A172 (cell line): ENCODE data around the gene GSC. TPM values are rescaled to one million over a fixed set of nuclear protein-coding genes. Genes with fewer than 3 reads are reported as not detected.
"Not testable (repeated sequence)": the region's sequence is repeated elsewhere in the genome, so short reads cannot be mapped to it uniquely, and the experiment has no call there.

Experiments used
- DNase-seq: peaks from one replicate; pipeline ENCODE4 v3.0.0-alpha.2; 2015; ENCODE audit warnings: low spot score
- total RNA-seq: library from RNA; depleted of rRNA; stranded (reverse); fragments of >200 nt; shearing (Covaris generic); gene quantifications from 2 replicates; pipeline ENCODE4 v1.2.3, GENCODE V29; 2014; rRNA removed

Gene GSC
- total RNA-seq, 1 experiment from 2014 or later: not detected

- DNase-seq: no peak
Measured at GRCh38 chr14:94746131-94746530, 23.8 kb downstream of the GSC start.

- no peak for DNase-seq
Measured at GRCh38 chr14:94738751-94739150, 31.2 kb downstream of the GSC start.

GRCh38 chr14:94738097-94738496 is 31.8 kb downstream of the GSC start:
- no peak for DNase-seq

GRCh38 chr14:94728950-94729349 is 41.0 kb downstream of the GSC start:
- no peak for DNase-seq

- not testable (repeated sequence) for DNase-seq
Measured at GRCh38 chr14:94728440-94728839, 41.5 kb downstream of the GSC start.

GRCh38 chr14:94726649-94727048 is 43.3 kb downstream of the GSC start:
- not testable (repeated sequence) for DNase-seq

- no peak for DNase-seq
Measured at GRCh38 chr14:94724993-94725392, 44.9 kb downstream of the GSC start.

- no peak for DNase-seq
Measured at GRCh38 chr14:94722397-94722796, 47.5 kb downstream of the GSC start.

Other genes starting within 250 kb of the GSC start
- gene SERPINA4, start 208.7 kb downstream of the GSC start, total RNA-seq: not detected in 2 replicates
- 0.36 TPM in 1 of 2 replicates, not detected in the other for gene SERPINA5, start 188.7 kb downstream of the GSC start, total RNA-seq
- gene SERPINA3, start 157.7 kb downstream of the GSC start, total RNA-seq: not detected in 2 replicates